Tibial nerve (tissue), 3 donors: ENCODE results near the gene SSPN.

Experiments
- POLR2A ChIP-seq, 2 donors: fragments of 450-650 bp; IDR thresholded peaks; one replicate each; pipeline ENCODE4 v1.6.1; 2017; ENCODE audit warnings: antibody characterized with exemption in 2 of 2, mild to moderate bottlenecking in 2 of 2, moderate library complexity in 2 of 2
- TF ChIP-seq, protein P1 (sequence below), 5 experiments: fragments of 200-600 bp in 3 of 5; fragments of 450-650 bp in 2 of 5; sonication (generic) in 3 of 5; IDR thresholded peaks; one replicate each; pipeline ENCODE4 v1.5.1; 2016 to 2019; ENCODE audit warnings: antibody characterized with exemption in 5 of 5, mild to moderate bottlenecking in 3 of 5, moderate library complexity in 2 of 5

GRCh38 chr12:26266881-26267280 lies 71.5 kb downstream of the SSPN start:
- TF ChIP-seq, protein P1, sequence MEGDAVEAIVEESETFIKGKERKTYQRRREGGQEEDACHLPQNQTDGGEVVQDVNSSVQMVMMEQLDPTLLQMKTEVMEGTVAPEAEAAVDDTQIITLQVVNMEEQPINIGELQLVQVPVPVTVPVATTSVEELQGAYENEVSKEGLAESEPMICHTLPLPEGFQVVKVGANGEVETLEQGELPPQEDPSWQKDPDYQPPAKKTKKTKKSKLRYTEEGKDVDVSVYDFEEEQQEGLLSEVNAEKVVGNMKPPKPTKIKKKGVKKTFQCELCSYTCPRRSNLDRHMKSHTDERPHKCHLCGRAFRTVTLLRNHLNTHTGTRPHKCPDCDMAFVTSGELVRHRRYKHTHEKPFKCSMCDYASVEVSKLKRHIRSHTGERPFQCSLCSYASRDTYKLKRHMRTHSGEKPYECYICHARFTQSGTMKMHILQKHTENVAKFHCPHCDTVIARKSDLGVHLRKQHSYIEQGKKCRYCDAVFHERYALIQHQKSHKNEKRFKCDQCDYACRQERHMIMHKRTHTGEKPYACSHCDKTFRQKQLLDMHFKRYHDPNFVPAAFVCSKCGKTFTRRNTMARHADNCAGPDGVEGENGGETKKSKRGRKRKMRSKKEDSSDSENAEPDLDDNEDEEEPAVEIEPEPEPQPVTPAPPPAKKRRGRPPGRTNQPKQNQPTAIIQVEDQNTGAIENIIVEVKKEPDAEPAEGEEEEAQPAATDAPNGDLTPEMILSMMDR (IDR thresholded peaks at IDR 0.05) = no peak
- TF ChIP-seq POLR2A (IDR thresholded peaks at IDR 0.05) = no peak
